ENCODE results near the gene SPINK14.

SPINK14 gene

DNA sequence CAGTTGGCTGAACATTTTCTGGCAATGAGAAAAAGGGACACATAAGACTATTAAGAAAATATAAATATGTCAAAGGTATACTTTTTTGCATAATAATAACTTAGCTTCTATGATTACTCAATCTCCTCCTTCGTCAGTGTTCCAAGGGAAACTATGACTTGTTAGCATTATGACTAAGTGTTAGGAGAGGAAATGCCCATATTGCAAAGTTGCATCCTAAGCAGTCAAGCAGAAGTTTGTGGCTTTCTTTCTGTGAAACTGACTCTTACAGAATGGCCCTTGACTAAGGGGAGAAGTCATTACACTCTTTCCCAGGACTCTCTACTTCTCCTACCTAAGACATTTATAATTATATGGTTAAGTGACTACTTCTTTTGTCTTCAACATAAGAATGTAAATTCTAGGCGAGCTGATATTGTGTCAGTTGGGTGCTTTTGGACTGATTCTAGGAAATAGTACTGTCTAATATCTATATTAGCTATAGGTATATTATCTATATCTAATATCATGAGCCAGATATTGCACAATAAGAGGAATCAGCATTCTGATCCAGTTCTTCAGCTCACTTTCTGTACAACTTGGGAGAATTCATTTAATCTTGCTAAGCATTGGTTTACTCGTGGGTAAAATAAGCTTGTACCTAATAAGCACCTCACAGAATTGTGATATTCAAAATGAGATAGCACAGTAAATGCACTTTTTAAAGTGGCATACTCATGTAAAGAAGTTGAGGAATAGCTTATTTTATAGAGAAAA is 18.1 kb downstream of the SPINK14 start:
- TF ChIP-seq SIN3A (IDR thresholded peaks at IDR 0.05; ENCODE audit: borderline replicate concordance, insufficient read depth, low read length) = no peak
- TF ChIP-seq FOXP2 (optimal IDR thresholded peaks at IDR 0.05; ENCODE audit: borderline replicate concordance, extremely low read depth, extremely low read length, insufficient read depth) = no peak
- TF ChIP-seq, protein P1, sequence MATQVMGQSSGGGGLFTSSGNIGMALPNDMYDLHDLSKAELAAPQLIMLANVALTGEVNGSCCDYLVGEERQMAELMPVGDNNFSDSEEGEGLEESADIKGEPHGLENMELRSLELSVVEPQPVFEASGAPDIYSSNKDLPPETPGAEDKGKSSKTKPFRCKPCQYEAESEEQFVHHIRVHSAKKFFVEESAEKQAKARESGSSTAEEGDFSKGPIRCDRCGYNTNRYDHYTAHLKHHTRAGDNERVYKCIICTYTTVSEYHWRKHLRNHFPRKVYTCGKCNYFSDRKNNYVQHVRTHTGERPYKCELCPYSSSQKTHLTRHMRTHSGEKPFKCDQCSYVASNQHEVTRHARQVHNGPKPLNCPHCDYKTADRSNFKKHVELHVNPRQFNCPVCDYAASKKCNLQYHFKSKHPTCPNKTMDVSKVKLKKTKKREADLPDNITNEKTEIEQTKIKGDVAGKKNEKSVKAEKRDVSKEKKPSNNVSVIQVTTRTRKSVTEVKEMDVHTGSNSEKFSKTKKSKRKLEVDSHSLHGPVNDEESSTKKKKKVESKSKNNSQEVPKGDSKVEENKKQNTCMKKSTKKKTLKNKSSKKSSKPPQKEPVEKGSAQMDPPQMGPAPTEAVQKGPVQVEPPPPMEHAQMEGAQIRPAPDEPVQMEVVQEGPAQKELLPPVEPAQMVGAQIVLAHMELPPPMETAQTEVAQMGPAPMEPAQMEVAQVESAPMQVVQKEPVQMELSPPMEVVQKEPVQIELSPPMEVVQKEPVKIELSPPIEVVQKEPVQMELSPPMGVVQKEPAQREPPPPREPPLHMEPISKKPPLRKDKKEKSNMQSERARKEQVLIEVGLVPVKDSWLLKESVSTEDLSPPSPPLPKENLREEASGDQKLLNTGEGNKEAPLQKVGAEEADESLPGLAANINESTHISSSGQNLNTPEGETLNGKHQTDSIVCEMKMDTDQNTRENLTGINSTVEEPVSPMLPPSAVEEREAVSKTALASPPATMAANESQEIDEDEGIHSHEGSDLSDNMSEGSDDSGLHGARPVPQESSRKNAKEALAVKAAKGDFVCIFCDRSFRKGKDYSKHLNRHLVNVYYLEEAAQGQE (IDR thresholded peaks at IDR 0.05; ENCODE audit: insufficient read depth in 1 of 2, low read depth in 2 of 2, low read length in 2 of 2) = no peak
- no peak for TF ChIP-seq TAF1 (IDR thresholded peaks at IDR 0.05; ENCODE audit: borderline replicate concordance, insufficient read depth, low read length)
- TF ChIP-seq POLR2AphosphoS5 (IDR thresholded peaks at IDR 0.05; ENCODE audit: low read depth, low read length) = no peak

DNA sequence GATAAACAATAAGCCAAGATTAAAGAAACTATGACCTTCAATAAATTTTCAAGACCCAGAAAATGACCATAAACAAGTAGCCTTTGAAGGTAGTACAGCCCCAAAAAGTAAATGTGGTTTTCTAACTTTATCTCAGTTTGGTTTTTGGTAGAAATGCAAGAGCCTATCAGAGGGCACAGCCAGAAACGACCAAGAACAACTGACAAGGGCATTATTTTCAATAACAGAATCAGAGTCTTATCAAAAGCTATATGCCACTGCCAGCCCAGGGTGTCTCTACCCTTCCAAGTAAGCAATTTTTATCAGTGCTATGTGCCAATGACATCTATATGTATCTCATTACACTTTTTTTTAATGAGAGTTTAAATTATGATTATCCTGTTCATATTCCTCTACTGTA is 22.7 kb downstream of the SPINK14 start:
- TF ChIP-seq, protein P1 (IDR thresholded peaks at IDR 0.05; ENCODE audit: insufficient read depth in 1 of 2, low read depth in 2 of 2, low read length in 2 of 2) = no peak

DNA sequence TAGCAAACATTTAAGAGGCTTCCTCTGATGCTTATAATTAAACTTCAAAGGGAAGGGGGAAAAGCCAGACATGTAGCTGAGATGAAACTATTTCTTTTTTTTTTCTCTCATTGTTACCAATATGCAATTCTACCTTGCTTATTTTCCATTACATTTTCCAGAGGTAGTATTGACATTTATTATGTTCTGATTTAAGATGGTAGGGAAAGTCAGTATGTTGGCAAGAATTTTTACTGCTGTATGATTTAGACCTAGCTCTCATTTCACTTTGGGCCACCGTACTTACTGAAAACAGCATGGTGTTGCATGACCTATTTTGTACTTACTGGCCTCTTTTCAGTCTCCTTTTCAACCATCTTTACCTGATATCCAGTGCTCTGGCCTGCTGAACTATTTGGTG is 24.9 kb downstream of the SPINK14 start:
- no peak for TF ChIP-seq TAF1 (IDR thresholded peaks at IDR 0.05; ENCODE audit: borderline replicate concordance, insufficient read depth, low read length)
- no peak for TF ChIP-seq FOXP2 (optimal IDR thresholded peaks at IDR 0.05; ENCODE audit: borderline replicate concordance, extremely low read depth, extremely low read length, insufficient read depth)
- no peak for TF ChIP-seq SIN3A (IDR thresholded peaks at IDR 0.05; ENCODE audit: borderline replicate concordance, insufficient read depth, low read length)
- TF ChIP-seq POLR2AphosphoS5 (IDR thresholded peaks at IDR 0.05; ENCODE audit: low read depth, low read length) = no peak
- TF ChIP-seq, protein P1 (IDR thresholded peaks at IDR 0.05; ENCODE audit: insufficient read depth in 1 of 2, low read depth in 2 of 2, low read length in 2 of 2) = no peak

DNA sequence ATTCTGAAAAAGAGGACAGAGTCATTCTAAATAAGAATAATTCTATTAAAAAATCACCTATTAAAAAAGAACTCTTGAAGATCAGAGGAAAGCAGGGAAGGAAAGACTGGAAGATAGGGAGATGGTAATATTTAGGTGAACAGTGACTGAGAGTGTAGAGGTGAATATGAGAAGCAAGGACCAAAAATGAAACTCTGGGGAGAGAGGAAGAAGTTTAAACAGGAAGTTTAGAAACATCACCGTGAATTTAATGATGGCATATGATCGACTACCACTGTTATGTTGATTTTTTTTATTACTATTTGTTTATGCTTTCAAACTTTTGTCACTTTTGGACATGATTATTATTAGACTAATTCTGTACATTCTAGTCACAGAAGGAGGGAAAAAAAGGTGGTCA is 32.8 kb downstream of the SPINK14 start:
- TF ChIP-seq TAF1 (IDR thresholded peaks at IDR 0.05; ENCODE audit: borderline replicate concordance, insufficient read depth, low read length) = no peak
- TF ChIP-seq FOXP2 (optimal IDR thresholded peaks at IDR 0.05; ENCODE audit: borderline replicate concordance, extremely low read depth, extremely low read length, insufficient read depth) = no peak
- no peak for TF ChIP-seq POLR2AphosphoS5 (IDR thresholded peaks at IDR 0.05; ENCODE audit: low read depth, low read length)
- TF ChIP-seq, protein P1 (IDR thresholded peaks at IDR 0.05; ENCODE audit: insufficient read depth in 1 of 2, low read depth in 2 of 2, low read length in 2 of 2) = no peak
- no peak for TF ChIP-seq SIN3A (IDR thresholded peaks at IDR 0.05; ENCODE audit: borderline replicate concordance, insufficient read depth, low read length)

Measured in PFSK-1 (cell line).